Measurements from ENCODE around the gene DDX41.

GRCh38 chr5:177508837-177509236 is 7.9 kb downstream of the DDX41 start:
- TF ChIP-seq CTCF (IDR thresholded peaks at IDR 0.05) = no peak
- TF ChIP-seq EP300 (IDR thresholded peaks at IDR 0.05) = no peak

All from gastroesophageal sphincter (tissue), 3 donors.